GM12865 (cell line): Measurements from ENCODE around the gene STK17B.
"Not testable (repeated sequence)": the region's sequence is repeated elsewhere in the genome, so short reads cannot be mapped to it uniquely, and the experiment has no call there.

Source experiments
- DNase-seq: peaks from one replicate; pipeline ENCODE4 v3.0.0; 2010; ENCODE audit warnings: low read depth
- H3K4me3 ChIP-seq: 2 replicates; pipeline ENCODE4 v1.5.1; 2011; ENCODE audit warnings: mild to moderate bottlenecking, low read depth, low read length, control low read depth
- CTCF ChIP-seq: IDR thresholded peaks from 2 replicates; pipeline ENCODE4 v1.5.1; 2011; ENCODE audit warnings: low read length, control low read depth, low read depth, inconsistent platforms; ENCODE audit not compliant: insufficient read depth; ENCODE audit errors: missing control alignments

The STK17B gene

GRCh38 chr2:196103626-196104025 is 67.8 kb downstream of the STK17B start:
- no peak for DNase-seq
- no peak for TF ChIP-seq CTCF
- H3K4me3 ChIP-seq, result no peak overlapping the region

GRCh38 chr2:196101325-196101991 is 69.9 kb downstream of the STK17B start:
- peak; percentile 75 for DNase-seq
- no peak for TF ChIP-seq CTCF
- no peak overlapping the region for H3K4me3 ChIP-seq

- DNase-seq, result no peak
- no peak for TF ChIP-seq CTCF
- H3K4me3 ChIP-seq, result no peak overlapping the region
These were observed 71.5 kb downstream of the STK17B start for GRCh38 chr2:196099916-196100315.

- no peak for DNase-seq
- H3K4me3 ChIP-seq, result no peak overlapping the region
- TF ChIP-seq CTCF, result no peak
These were observed 73.3 kb downstream of the STK17B start for GRCh38 chr2:196097864-196098660.

- no peak for DNase-seq
- TF ChIP-seq CTCF, result no peak
- no peak overlapping the region for H3K4me3 ChIP-seq
These were observed 74.2 kb downstream of the STK17B start for GRCh38 chr2:196096982-196097745.

- H3K4me3 ChIP-seq, result no peak overlapping the region
- TF ChIP-seq CTCF, result no peak
- DNase-seq, result no peak
These were observed 75.1 kb downstream of the STK17B start for GRCh38 chr2:196096264-196096663.

- not testable (repeated sequence) for DNase-seq, H3K4me3 ChIP-seq
These were observed 81.9 kb downstream of the STK17B start for GRCh38 chr2:196089448-196089847.
